Stimulated activated naive CD4-positive, alpha-beta T cell (primary cell): ENCODE data around the gene NR2E3.

Experiments used
- DNase-seq, 6 experiments: peaks; one replicate each; lab custom pipeline; 2025; lab: John Stamatoyannopoulos, UW

NR2E3 gene

DNA sequence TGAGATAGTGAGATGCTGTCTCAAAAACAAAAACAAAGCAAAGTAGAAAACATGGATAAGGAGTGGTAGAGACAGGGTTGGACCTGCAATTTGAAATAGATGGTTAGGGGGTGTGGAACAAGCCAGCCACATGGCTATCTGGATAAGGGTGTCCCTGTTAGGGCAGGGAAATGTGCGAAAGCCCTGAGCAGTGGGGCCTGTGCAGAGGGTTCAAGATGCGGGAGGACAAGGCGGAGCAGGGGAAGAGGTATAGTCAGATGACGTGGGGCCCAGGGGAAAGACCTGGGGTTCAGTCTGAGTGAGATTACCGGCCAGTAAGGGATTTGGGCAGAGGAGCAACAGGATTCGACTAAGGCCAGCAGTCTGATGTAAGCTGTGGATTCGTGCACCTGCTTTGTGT lies 18.4 kb upstream of the NR2E3 start:
- DNase-seq = no peak

DNA sequence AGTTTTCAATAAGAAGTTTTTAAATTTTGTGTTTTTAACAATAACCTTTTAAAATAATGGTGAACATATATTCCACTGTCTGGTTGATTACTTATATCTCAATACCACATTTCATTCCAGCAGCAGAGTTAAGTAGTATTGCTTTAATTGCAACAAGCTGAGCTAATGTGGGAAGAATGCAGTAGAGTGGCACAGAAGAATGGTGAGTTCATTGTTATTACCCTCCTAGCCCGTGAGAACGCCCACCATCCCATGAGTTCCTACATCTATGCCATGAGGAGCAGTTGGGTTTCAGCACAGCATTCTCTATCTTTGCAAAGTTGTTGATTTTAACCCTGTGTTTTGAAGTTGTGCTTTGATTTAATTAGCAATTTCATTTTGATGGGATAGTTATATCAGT lies 17.8 kb upstream of the NR2E3 start:
- no peak for DNase-seq

DNA sequence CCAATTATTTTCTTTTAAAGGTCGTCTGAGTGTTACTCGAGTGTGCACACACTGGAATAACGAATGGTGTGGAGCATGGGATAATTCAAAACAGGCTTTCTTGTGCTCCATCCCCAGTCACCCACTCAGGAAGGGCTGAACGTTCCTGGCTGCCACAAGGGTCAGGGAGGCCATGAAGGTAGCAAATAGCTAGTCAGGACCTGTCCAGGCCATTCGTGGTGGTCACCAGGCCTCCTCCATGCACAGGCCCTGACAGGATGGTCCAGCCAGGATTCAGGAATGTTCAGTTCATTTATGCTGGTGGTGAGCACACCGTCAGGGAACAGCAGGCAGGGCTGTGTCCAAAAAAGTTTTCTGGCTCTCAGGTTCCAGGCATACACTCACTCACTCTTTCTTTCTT lies 11.7 kb upstream of the NR2E3 start:
- no peak for DNase-seq

DNA sequence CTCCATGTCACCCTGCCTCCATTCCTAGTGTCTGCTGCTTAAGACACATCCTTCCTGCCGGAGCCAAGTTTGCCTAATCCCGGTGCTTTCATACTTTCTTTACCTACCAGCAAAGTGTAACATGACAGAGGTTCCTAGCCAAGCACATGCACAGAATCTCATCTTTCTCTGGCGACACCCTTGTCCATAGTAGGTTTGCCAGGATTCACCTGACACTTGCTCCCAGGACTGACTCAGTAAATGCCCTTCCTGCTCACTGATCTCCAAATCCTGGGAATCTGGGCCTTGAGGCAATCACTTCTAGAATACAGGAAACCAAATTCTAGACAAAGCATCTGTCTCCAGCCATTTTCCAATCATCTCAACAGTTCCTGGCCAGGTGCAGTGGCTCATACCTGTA lies 10.2 kb upstream of the NR2E3 start:
- DNase-seq = no peak

DNA sequence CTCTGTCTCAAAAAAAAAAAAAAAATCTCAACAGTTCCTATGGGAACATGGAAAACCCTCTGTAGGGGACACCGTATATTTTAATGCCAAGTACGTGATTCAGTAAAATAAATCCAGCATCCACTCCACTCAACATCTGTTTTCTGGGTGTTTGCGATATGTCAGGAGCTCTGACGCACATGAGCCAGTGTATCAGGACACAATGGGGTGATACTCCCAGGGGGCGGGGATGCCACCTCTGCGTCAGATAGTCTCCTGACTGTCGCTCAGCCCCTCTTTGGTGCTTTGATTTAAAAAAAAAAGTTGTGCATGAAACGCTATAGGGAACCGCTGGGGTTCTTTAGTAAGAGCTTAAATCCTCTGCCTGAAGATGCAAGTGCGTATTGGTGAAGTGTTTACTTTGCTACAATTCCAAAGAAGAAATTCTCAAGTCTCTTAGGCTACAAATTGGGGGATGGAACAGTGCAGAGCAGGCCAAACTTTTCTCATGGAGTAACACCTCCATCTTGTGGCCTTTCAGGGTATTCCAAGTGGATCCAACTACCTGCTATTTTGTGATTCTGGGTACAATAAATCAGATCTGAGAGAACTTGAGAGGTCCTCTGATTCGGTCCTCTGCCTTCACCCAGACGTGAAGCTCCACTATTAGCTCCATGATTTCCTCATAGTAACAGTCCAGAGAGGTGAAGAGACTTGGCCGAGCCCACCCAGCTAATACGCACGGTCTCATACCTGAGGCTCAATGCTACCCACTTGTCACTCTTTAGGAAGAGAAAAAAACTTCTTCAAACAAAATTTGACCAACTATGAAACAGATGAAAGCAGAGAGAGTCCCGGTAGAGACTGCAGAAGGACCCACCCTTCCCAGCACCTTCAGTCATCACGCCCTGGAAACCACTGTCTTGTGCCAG lies 9.3 kb upstream of the NR2E3 start:
- peak in 2 of 6 experiments; percentile 0 to 5 for DNase-seq

DNA sequence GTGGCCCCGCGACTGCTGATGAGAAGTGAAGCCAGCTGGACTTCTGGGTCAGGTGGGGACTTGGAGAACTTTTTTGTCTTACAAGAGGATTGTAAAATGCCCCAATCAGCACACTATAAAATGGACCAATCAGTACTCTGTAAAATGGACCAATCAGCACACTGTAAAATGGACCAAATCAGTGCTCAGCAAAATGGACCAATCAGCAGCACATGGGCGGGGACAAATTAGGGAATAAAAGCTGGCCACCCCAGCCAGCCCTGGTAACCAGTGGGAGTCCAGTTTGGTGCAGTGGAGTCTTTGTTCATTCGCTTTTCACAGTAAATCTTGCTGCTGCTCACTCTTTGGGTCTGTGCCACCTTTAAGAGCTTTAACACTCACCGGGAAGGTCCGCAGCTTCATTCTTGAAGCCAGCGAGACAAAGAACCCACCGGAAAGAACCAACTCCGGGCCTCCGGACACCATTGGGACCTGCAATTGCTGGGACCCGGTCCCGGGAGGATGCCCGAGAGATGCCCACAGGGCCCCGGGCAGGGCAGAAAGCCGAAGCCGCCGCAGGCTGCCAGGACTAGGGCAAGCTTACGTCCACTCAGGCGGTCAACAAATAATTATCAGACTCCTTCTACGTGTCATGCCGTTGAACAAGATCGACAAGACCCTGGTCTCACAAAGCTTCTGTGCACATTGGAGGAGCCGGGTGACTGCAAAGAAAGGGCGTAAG lies 8.3 kb upstream of the NR2E3 start:
- DNase-seq = no peak

DNA sequence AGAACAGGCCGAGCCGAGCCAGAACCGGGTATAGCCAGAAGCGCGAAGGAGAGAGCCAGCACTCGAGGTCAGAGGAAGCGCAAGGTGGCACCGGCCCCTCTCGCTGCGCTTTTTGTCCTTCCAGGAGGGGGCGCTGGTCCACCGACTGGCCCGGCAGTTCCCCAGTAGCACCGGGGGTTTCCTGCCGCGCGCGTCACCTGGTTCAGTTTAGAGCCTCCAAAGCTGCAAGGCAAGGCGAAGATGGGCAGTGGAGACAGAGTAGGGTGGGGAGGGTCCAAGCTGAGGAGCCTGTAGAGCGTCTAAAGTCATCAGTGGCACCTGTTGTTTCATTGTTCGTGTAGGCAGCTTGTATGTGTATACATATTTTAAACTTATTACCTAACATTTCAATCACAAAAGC lies 7.6 kb upstream of the NR2E3 start:
- peak in 2 of 6 experiments; percentile 1 to 11 for DNase-seq

DNA sequence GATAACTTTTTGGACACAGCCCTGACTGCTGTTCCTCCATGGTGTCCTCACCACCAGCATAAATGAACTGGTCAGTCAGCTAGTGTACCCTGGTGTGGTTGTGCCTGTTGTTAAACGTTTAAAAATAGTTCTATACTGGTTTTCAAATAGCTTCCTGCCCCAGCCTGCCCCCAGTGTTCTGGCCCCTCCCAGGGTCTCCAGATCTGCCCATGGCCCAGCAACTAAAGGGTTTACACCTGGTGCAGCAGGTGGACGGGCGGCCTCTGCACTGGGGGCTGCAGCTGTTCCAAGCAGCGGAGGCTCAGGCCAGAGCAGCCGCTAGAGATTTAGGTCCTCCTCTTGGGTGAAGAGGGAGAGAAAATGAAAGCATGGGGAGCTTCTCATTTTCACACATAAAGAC lies 6.1 kb upstream of the NR2E3 start:
- no peak for DNase-seq

DNA sequence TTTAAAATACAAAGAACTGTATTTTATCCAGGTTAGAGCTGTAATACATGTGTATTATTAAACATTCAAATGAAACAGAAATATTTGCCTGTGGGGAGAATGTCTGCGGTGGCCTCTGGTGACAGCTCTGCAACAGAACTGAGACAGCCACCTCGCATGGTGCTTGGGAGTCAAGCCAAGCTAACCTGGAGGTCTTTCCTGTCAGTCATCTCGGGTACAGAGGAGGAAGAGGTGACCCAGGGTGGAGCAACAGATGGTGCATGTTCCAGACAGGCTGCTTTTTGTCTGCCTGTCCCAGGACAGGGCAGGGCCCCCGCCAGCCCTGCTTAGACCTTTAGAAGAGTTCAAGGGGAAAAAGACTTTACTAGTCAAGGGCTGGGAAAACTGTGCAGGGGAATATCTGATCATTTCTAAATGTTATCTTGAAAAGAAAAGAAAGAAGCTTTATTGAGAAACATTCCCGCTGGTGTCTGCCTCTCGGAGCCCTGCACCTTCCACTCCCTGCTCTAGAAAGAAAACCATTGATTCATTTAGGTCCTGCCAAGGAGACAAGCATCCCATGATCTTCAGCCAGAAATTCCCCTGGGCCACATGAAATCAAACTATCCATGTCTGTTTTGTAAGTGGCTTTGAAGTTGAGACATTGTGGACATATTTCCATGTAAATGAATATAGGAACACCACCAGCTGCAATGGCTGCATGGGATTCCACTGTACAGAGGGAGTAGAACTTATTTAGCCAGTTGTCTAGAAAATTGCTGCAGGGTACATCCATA lies 5.5 kb upstream of the NR2E3 start:
- no peak for DNase-seq

DNA sequence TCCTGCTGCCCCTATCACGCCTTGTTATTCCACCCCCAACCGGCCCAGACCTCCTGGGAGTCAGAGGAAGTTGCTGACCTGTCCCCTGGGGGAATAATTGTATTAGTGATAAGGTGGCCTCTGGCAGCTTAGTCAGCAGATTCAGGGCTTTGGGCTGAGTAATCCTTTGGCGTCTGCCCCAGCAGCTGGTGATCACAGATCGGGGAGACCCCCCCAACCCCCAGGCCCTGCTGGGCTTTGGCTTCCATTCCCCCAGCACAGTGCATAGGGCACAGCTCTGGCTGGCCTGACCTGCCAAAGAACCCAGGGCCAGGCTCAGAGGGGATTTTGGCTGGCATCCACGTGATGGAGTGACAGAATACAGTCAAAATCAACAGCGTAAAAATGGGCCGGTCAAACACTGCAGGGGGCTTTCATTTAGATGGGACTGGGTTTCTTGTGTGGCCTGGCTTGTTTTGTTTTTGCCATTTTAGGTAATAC lies 3.9 kb upstream of the NR2E3 start:
- DNase-seq = no peak

DNA sequence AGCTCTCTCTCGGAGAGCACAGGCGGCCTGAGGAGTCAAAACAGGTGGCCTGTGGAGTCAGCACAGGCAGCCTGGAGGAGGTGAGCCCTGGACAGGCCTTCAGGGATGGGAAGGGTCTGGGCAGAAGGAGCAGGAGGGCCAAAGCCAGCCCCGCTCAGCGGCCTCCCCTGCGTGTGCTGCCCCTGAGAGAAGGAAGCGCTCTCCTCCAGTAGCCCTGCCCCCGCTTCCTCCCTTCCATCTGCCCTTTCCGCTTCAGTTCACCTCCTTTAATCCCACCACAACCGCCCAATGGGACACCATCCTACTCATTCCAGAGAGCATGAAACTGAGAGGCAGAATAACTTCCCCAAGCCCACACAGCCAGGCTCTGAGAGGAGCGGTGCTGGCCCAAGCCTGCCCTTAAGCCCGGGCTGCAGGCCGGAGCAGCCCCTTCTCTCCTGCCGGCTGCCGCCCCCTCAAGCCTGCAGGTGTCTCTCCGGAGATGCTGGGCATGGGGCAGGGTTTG lies 3.2 kb upstream of the NR2E3 start:
- DNase-seq = no peak

DNA sequence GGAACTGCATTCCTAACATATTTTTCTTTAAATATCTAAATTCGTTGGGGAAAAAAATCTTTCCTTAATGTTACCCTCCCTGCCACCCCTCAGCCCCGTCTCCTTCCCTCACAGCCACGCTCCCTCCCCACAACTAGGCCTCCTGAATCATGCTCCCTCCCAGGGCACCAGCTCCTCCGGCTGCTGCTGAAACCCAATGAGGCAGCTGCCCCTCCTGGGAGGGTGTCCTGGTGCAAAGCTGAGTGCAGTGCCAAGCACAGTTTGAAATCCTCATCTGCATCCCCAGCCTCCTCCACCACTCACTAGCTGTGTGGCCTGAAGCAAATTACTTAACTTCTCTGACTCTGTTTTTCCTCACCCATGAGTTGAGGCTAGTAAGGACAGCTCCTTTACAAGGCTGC lies 2.7 kb upstream of the NR2E3 start:
- no peak for DNase-seq

DNA sequence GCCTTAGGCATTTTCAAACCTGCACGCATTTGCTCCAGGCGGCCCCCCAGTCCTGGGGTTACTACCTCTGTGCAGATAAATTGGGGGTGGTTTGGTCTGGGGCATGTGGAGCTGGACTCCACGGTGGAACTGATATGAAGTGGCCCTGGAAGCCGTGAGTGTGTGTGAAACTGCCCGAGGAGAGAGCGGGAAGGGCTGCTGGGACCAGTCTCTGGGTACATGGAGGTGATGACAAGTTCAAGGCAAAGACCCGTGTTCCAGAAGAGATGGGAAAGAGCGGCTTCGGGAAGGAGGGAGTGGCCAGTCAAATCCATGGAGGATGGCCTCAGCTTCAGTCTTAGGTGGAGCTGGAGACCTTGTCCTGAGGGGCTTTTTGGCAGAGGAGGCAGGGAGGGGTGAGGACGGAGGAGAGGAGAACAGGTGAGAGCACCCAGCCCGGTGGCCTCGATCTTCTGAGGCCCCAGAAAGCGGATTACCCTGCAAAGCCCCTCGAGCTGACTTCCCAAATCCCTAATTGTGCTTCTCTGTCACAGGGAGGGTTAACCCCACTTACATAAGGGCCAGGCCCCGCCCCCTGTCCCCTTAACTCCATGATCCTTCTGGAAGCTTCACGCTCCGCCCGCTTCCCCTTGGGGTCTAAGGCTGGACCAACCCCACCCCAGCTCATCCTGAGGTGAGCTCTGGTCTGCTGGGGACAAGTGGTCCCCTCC lies 1.9 kb upstream of the NR2E3 start:
- DNase-seq = no peak

DNA sequence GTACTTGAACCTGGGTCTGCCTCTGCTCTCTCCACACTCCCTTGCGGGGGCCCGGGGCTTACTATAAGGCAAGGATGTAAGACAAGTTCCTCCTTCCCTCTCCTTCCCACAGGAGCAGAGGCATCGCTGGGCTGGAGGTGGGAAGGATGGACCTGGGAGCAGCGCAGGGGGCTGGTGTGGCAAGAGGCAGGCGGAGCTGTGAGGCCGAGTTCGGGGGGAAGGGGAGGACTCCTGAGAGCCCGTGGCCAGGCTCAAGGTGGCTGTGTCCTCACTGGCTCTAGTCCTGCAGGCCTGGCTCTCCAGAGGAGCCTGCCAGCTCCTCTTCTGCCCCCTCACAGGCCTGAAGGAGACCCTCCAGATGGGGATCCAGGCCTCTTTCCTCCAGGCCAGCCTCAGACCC lies 1.0 kb upstream of the NR2E3 start:
- DNase-seq = no peak

DNA sequence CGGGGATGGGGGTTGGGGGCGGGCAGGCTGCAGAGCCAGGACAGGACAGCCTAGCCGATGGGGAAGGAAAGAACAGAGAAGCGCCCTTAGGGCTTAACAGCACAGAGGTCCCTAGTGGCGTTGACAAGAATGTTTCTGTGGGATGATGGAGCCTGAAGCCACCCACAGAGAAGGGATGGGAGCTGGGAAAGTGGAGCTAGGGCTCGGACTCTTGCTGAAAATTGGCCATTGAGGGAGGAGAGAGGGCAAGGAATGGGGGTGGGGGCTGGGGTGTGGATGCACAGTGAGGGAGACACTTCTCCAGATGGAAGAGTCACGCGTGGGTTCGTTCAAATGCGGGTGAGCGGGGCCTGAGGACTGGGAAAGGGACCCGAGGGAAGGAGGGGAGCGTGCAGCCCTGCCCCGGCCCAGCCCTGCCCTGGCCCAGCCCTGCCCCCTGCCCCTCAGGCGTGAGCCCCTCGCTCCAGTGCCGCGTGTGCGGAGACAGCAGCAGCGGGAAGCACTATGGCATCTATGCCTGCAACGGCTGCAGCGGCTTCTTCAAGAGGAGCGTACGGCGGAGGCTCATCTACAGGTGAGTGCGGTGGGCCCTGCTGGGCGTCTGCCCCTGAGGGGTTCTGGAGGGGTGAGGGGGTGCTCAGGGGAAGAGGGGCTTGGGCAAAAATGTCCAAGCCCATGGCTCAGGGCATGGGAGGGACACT lies 832 bp downstream of the NR2E3 start:
- DNase-seq = no peak

DNA sequence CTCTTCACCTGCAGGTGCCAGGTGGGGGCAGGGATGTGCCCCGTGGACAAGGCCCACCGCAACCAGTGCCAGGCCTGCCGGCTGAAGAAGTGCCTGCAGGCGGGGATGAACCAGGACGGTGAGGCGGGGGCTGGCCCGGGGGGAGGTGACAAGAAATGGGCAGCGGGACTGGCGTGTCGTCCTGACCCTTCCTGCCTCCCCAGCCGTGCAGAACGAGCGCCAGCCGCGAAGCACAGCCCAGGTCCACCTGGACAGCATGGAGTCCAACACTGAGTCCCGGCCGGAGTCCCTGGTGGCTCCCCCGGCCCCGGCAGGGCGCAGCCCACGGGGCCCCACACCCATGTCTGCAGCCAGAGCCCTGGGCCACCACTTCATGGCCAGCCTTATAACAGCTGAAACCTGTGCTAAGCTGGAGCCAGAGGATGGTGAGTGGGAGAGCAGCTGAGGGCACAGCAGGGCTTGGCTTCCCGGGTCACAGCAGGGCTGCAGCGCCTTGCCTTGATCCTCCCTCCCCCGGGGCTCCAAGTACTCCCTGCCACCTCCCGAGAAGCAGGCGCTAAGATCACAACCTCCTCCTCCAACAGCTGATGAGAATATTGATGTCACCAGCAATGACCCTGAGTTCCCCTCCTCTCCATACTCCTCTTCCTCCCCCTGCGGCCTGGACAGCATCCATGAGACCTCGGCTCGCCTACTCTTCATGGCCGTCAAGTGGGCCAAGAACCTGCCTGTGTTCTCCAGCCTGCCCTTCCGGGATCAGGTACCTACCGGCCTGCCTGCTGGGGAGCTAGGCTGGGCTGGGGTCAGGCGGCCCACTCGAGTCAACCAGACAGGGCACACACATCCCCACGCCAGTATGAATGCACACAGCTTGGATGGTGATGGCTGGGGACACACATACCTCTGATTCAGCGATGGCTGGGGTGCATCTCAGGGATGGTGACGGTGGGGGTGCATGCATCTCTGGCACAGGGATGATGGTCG lies 1.7 kb downstream of the NR2E3 start:
- no peak for DNase-seq

DNA sequence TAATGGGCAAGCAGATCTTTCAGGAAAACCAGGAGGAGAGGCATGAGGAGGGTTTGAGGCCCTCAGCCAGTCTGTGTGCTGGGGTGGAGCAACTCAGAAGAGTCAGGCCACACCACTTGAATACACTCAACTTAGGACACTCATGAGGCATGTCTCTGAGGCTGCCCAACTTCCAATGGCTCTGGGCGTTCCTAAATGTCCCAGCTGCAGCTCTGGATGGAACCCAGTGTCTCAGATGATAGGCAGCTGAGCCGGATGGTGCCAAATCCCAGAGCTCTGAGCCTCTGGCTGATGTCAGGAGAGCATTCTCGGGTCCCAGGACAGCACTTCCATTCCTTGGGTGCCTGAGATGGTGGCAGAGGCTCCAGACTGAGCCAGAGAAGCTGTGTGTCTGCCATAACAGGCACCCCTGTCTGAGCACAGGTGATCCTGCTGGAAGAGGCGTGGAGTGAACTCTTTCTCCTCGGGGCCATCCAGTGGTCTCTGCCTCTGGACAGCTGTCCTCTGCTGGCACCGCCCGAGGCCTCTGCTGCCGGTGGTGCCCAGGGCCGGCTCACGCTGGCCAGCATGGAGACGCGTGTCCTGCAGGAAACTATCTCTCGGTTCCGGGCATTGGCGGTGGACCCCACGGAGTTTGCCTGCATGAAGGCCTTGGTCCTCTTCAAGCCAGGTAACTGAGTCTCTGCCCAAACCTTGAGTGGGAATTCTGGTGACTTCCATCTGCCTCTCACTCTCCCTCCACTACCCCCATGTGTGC lies 2.8 kb downstream of the NR2E3 start:
- DNase-seq = no peak

DNA sequence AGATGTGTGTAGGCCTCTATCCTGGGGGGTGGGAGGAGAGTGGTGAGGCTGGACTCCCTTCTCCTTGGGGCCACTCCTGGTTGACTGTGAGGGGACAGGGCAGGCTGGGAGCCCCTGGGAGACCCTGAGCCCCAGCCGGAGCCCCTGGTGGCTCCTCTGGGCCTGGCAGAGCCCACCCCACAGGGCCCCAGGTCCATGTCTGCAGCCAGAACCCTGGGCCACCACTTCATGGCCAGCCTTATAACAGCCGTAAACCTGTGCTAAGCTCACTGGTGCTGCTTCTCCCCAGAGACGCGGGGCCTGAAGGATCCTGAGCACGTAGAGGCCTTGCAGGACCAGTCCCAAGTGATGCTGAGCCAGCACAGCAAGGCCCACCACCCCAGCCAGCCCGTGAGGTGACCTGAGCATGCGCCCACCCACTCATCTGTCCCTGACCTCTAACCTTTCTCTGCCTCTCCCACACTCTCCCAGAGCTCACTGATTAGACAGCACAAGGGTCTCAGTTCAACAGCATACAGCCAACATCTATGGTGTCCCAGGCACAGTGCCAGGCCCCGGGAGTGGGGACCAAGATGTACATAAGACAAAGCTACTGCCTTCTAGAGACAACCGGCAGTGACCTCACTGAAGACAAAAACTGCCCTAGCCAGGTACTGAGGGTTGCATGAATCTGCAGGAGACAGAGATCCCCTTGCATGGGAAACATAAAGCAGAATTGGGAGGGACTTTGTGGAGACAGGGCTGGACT lies 3.5 kb downstream of the NR2E3 start:
- no peak for DNase-seq
